MM.1S (cell line): ENCODE results near the gene GALR3.

Source experiments
- DNase-seq: peaks from one replicate; pipeline ENCODE4 v3.0.0-alpha.2; 2015
- H2AFZ ChIP-seq: fragments of 300-600 bp; sonication (generic); 2 replicates; pipeline ENCODE4 v1.6.0; 2016; ENCODE audit warnings: antibody characterized with exemption, low read length
- H3F3A ChIP-seq: fragments of 300-600 bp; sonication (generic); 2 replicates; pipeline ENCODE4 v1.6.1; 2016; ENCODE audit warnings: mild to moderate bottlenecking, antibody characterized with exemption, low read length, moderate library complexity, mixed read lengths; ENCODE audit not compliant: insufficient read depth
- H3K27ac ChIP-seq: fragments of 300-600 bp; sonication (generic); 2 replicates; pipeline ENCODE4 v1.5.1; 2016; ENCODE audit warnings: mild to moderate bottlenecking, low read length
- H3K27me3 ChIP-seq: fragments of 300-600 bp; sonication (generic); replicated peaks from 2 replicates; pipeline ENCODE4 v1.6.0; 2016; ENCODE audit warnings: low read length; ENCODE audit not compliant: insufficient read depth
- H3K36me3 ChIP-seq: fragments of 300-600 bp; sonication (generic); replicated peaks from 2 replicates; pipeline ENCODE4 v1.6.1; 2016; ENCODE audit warnings: mild to moderate bottlenecking, low read length, mixed read lengths; ENCODE audit not compliant: insufficient read depth
- H3K4me1 ChIP-seq: fragments of 300-600 bp; sonication (generic); 2 replicates; pipeline ENCODE4 v1.6.1; 2016; ENCODE audit warnings: low read length, mixed read lengths
- H3K4me2 ChIP-seq: fragments of 300-600 bp; sonication (generic); 2 replicates; pipeline ENCODE4 v1.6.0; 2016; ENCODE audit warnings: low read depth, low read length
- H3K4me3 ChIP-seq: fragments of 300-600 bp; sonication (generic); 2 replicates; pipeline ENCODE4 v1.5.1; 2016; ENCODE audit warnings: low read length, mixed read lengths
- H3K79me2 ChIP-seq: fragments of 300-600 bp; sonication (generic); 2 replicates; pipeline ENCODE4 v1.6.1; 2016; ENCODE audit warnings: mixed run types, low read length, mixed read lengths
- H3K9ac ChIP-seq: fragments of 300-600 bp; sonication (generic); 2 replicates; pipeline ENCODE4 v1.6.1; 2016; ENCODE audit warnings: low read length, mixed read lengths
- H3K9me2 ChIP-seq: fragments of 300-600 bp; sonication (generic); replicated peaks from 2 replicates; pipeline ENCODE4 v1.6.1; 2016; ENCODE audit warnings: mild to moderate bottlenecking, low read length, mixed read lengths; ENCODE audit not compliant: insufficient read depth
- H3K9me3 ChIP-seq: fragments of 300-600 bp; sonication (generic); replicated peaks from 2 replicates; pipeline ENCODE4 v1.6.1; 2016; ENCODE audit warnings: mild to moderate bottlenecking, low read length, mixed read lengths; ENCODE audit not compliant: insufficient read depth
- H4K20me1 ChIP-seq: fragments of 300-600 bp; sonication (generic); 2 replicates; pipeline ENCODE4 v1.6.1; 2016; ENCODE audit warnings: mild to moderate bottlenecking, low read length, moderate library complexity, mixed read lengths; ENCODE audit not compliant: insufficient read depth
- CTCF ChIP-seq: fragments of 300-600 bp; sonication (generic); IDR thresholded peaks from 2 replicates; pipeline ENCODE4 v1.5.1; 2016; ENCODE audit warnings: antibody characterized with exemption, low read length, mixed read lengths
- EZH2 ChIP-seq: fragments of 300-600 bp; sonication (generic); optimal IDR thresholded peaks from 2 replicates; pipeline ENCODE3; 2017; ENCODE audit warnings: low read depth, mild to moderate bottlenecking, antibody characterized with exemption, low read length, mixed read lengths
- EZH2phosphoT487 ChIP-seq: fragments of 300-600 bp; sonication (generic); IDR thresholded peaks from 2 replicates; pipeline ENCODE4 v1.6.1; 2018; ENCODE audit warnings: antibody characterized with exemption, low read length

The GALR3 gene

GRCh38 chr22:37802310-37803194 lies 20.6 kb upstream of the GALR3 start:
- no peak overlapping the region for H2AFZ ChIP-seq
- no peak overlapping the region for H3K27ac ChIP-seq
- H3K27me3 ChIP-seq, result peaks cover 66% of the 10 kb centered on the region
- H3K4me3 ChIP-seq, result peak overlapping the region; percentile 28; the same call in 1 of the 2 replicates
- no peak for DNase-seq
- H3K9ac ChIP-seq, result no peak overlapping the region
- H3K36me3 ChIP-seq, result no peaks in the 10 kb centered on the region
- no peaks in the 10 kb centered on the region for H4K20me1 ChIP-seq
- H3K79me2 ChIP-seq, result no peaks in the 10 kb centered on the region
- H3K9me3 ChIP-seq, result no peaks in the 10 kb centered on the region
- H3K4me1 ChIP-seq, result no peaks in the 10 kb centered on the region
- peak overlapping the region; percentile 56 for H3K4me2 ChIP-seq
- 0 out of 2 replicates have a peak, but pooled peaks cover 5% of the 10 kb centered on the region for H3F3A ChIP-seq
- no peak for TF ChIP-seq EZH2
- TF ChIP-seq CTCF, result no peak
- TF ChIP-seq EZH2phosphoT487, result no peak
- H3K9me2 ChIP-seq, result no peaks in the 10 kb centered on the region

GRCh38 chr22:37803195-37803638 lies 20.0 kb upstream of the GALR3 start:
- Histone ChIP-seq H3K27me3 (peaks cover 66% of the 10 kb centered on the region), H3K9me2 (no peaks in the 10 kb centered on the region), H3K9me3 (no peaks in the 10 kb centered on the region), H3K36me3 (no peaks in the 10 kb centered on the region), H3F3A (0 out of 2 replicates have a peak, but pooled peaks cover 5% of the 10 kb centered on the region), H3K4me3 (no peak overlapping the region), H3K4me1 (no peaks in the 10 kb centered on the region), H2AFZ (no peak overlapping the region), H3K9ac (no peak overlapping the region), H4K20me1 (no peaks in the 10 kb centered on the region), H3K27ac (no peak overlapping the region), H3K79me2 (no peaks in the 10 kb centered on the region), H3K4me2 (no peak overlapping the region; the same call in 1 of the 2 replicates)
- DNase-seq, result no peak
- TF ChIP-seq EZH2, result no peak
- TF ChIP-seq EZH2phosphoT487, result no peak
- no peak for TF ChIP-seq CTCF

DNA sequence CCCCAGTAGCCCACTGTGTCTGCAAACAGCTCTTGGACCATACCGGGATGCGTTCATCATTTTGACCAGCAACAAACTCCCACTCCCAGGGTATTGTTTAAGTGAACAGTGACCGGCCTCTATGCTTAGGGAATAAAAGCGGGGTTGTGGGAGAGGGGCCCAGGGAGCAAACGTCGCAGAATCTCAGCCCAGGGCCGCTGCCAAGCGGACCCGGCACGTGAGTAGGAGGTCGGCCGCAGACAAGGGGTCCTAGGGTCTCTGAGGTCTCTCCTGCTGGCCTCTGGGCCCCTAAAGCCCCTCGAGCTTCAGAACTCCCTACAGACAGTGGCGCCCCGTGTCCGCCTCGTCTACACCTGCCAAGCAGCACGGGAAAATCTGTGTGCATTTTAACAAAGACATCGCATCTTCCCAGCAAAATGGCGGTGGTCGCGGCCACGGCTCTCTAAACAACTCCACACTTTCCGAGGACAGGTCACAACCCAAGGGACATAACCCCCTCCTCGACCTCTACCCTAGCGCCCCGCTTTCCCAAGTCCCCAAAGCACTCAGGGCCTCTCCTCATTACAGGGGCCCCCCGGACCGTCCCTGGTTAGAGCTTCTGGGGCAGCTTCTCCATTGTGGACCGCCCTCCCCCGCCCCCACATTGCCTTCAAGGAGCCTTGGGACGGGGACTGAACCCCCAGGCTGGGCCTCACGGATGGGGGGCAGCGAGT lies 19.4 kb upstream of the GALR3 start:
- H3K4me3 ChIP-seq, result no peak overlapping the region
- TF ChIP-seq CTCF (no peak), EZH2phosphoT487 (no peak), EZH2 (no peak)
- H3K27me3 ChIP-seq, result peaks cover 67% of the 10 kb centered on the region
- H4K20me1 ChIP-seq, result no peaks in the 10 kb centered on the region
- H3K4me1 ChIP-seq, result no peaks in the 10 kb centered on the region
- no peak overlapping the region for H3K9ac ChIP-seq
- H3F3A ChIP-seq, result 0 out of 2 replicates have a peak, but pooled peaks cover 5% of the 10 kb centered on the region
- H3K79me2 ChIP-seq, result no peaks in the 10 kb centered on the region
- H3K4me2 ChIP-seq, result no peak overlapping the region
- no peaks in the 10 kb centered on the region for H3K9me2 ChIP-seq
- H3K36me3 ChIP-seq, result no peaks in the 10 kb centered on the region
- no peak for DNase-seq
- no peak overlapping the region for H3K27ac ChIP-seq
- H2AFZ ChIP-seq, result no peak overlapping the region
- no peaks in the 10 kb centered on the region for H3K9me3 ChIP-seq
